MM.1S (cell line): ENCODE data around the gene LDLRAD3.

Source experiments
- DNase-seq: peaks from one replicate; pipeline ENCODE4 v3.0.0-alpha.2; 2015
- H2AFZ ChIP-seq: fragments of 300-600 bp; sonication (generic); 2 replicates; pipeline ENCODE4 v1.6.0; 2016; ENCODE audit warnings: antibody characterized with exemption, low read length
- H3F3A ChIP-seq: fragments of 300-600 bp; sonication (generic); 2 replicates; pipeline ENCODE4 v1.6.1; 2016; ENCODE audit warnings: mild to moderate bottlenecking, antibody characterized with exemption, low read length, moderate library complexity, mixed read lengths; ENCODE audit not compliant: insufficient read depth
- H3K27ac ChIP-seq: fragments of 300-600 bp; sonication (generic); 2 replicates; pipeline ENCODE4 v1.5.1; 2016; ENCODE audit warnings: mild to moderate bottlenecking, low read length
- H3K27me3 ChIP-seq: fragments of 300-600 bp; sonication (generic); replicated peaks from 2 replicates; pipeline ENCODE4 v1.6.0; 2016; ENCODE audit warnings: low read length; ENCODE audit not compliant: insufficient read depth
- H3K36me3 ChIP-seq: fragments of 300-600 bp; sonication (generic); replicated peaks from 2 replicates; pipeline ENCODE4 v1.6.1; 2016; ENCODE audit warnings: mild to moderate bottlenecking, low read length, mixed read lengths; ENCODE audit not compliant: insufficient read depth
- H3K4me1 ChIP-seq: fragments of 300-600 bp; sonication (generic); 2 replicates; pipeline ENCODE4 v1.6.1; 2016; ENCODE audit warnings: low read length, mixed read lengths
- H3K4me2 ChIP-seq: fragments of 300-600 bp; sonication (generic); 2 replicates; pipeline ENCODE4 v1.6.0; 2016; ENCODE audit warnings: low read depth, low read length
- H3K4me3 ChIP-seq: fragments of 300-600 bp; sonication (generic); 2 replicates; pipeline ENCODE4 v1.5.1; 2016; ENCODE audit warnings: low read length, mixed read lengths
- H3K79me2 ChIP-seq: fragments of 300-600 bp; sonication (generic); 2 replicates; pipeline ENCODE4 v1.6.1; 2016; ENCODE audit warnings: mixed run types, low read length, mixed read lengths
- H3K9ac ChIP-seq: fragments of 300-600 bp; sonication (generic); 2 replicates; pipeline ENCODE4 v1.6.1; 2016; ENCODE audit warnings: low read length, mixed read lengths
- H3K9me2 ChIP-seq: fragments of 300-600 bp; sonication (generic); replicated peaks from 2 replicates; pipeline ENCODE4 v1.6.1; 2016; ENCODE audit warnings: mild to moderate bottlenecking, low read length, mixed read lengths; ENCODE audit not compliant: insufficient read depth
- H3K9me3 ChIP-seq: fragments of 300-600 bp; sonication (generic); replicated peaks from 2 replicates; pipeline ENCODE4 v1.6.1; 2016; ENCODE audit warnings: mild to moderate bottlenecking, low read length, mixed read lengths; ENCODE audit not compliant: insufficient read depth
- H4K20me1 ChIP-seq: fragments of 300-600 bp; sonication (generic); 2 replicates; pipeline ENCODE4 v1.6.1; 2016; ENCODE audit warnings: mild to moderate bottlenecking, low read length, moderate library complexity, mixed read lengths; ENCODE audit not compliant: insufficient read depth
- EZH2 ChIP-seq: fragments of 300-600 bp; sonication (generic); optimal IDR thresholded peaks from 2 replicates; pipeline ENCODE3; 2017; ENCODE audit warnings: low read depth, mild to moderate bottlenecking, antibody characterized with exemption, low read length, mixed read lengths
- EZH2phosphoT487 ChIP-seq: fragments of 300-600 bp; sonication (generic); IDR thresholded peaks from 2 replicates; pipeline ENCODE4 v1.6.1; 2018; ENCODE audit warnings: antibody characterized with exemption, low read length
- TF ChIP-seq, protein P1 (sequence below): fragments of 300-600 bp; sonication (generic); IDR thresholded peaks from 2 replicates; pipeline ENCODE4 v1.5.1; 2016; ENCODE audit warnings: antibody characterized with exemption, low read length, mixed read lengths

Gene LDLRAD3

DNA sequence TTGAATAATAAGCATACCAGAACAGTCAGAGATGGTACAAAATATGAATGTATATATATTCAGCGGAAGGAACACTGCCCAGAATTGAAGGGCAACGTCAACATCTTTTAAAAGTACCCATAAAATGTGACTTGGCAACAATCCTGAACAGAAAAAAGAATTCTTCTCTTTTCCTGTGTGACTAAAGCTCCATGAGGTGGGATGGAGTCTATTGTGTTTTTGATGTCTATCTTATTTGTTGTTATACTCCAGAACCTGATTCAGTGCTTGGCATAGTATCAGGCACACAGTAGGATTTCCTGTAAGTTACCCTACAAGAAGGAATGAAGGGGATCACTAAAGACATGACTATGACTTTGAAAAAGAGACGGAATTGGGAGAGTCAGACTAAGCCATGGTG, 10.3 kb downstream of the LDLRAD3 start:
- no peaks in the 10 kb centered on the region for H3K27me3 ChIP-seq
- no peaks in the 10 kb centered on the region for H3K9me2 ChIP-seq
- H3K36me3 ChIP-seq, result no peaks in the 10 kb centered on the region
- H3K9ac ChIP-seq, result no peak overlapping the region
- DNase-seq, result no peak
- H3K4me2 ChIP-seq, result no peak overlapping the region
- no peaks in the 10 kb centered on the region for H3K4me1 ChIP-seq
- TF ChIP-seq EZH2, result no peak
- TF ChIP-seq, protein P1, sequence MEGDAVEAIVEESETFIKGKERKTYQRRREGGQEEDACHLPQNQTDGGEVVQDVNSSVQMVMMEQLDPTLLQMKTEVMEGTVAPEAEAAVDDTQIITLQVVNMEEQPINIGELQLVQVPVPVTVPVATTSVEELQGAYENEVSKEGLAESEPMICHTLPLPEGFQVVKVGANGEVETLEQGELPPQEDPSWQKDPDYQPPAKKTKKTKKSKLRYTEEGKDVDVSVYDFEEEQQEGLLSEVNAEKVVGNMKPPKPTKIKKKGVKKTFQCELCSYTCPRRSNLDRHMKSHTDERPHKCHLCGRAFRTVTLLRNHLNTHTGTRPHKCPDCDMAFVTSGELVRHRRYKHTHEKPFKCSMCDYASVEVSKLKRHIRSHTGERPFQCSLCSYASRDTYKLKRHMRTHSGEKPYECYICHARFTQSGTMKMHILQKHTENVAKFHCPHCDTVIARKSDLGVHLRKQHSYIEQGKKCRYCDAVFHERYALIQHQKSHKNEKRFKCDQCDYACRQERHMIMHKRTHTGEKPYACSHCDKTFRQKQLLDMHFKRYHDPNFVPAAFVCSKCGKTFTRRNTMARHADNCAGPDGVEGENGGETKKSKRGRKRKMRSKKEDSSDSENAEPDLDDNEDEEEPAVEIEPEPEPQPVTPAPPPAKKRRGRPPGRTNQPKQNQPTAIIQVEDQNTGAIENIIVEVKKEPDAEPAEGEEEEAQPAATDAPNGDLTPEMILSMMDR, result no peak
- no peak for TF ChIP-seq EZH2phosphoT487
- H3F3A ChIP-seq, result no peaks in the 10 kb centered on the region
- no peaks in the 10 kb centered on the region for H3K79me2 ChIP-seq
- H4K20me1 ChIP-seq, result no peaks in the 10 kb centered on the region
- no peak overlapping the region for H3K27ac ChIP-seq
- no peaks in the 10 kb centered on the region for H3K9me3 ChIP-seq
- H3K4me3 ChIP-seq, result no peak overlapping the region
- no peak overlapping the region for H2AFZ ChIP-seq

DNA sequence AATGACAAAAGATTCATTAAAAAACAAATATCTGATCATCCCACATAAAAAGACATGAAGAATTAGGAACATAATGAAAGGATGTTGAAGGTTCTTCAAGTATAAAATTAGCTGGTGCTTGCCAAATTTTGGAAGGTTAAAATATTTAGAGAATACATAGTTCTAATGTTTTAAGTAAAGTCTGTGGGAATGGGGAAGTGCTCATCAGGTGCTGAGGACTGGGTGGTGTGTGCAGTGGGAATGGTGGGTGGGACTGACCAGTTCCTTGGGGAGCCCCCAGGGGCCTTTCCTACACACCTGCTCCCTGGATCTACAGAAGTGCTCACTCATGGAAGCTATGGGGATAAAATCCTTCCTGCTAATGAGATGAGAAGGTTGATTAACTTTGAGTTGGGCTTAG, 11.8 kb downstream of the LDLRAD3 start:
- Histone ChIP-seq H3F3A (no peaks in the 10 kb centered on the region), H3K79me2 (no peaks in the 10 kb centered on the region), H3K27me3 (no peaks in the 10 kb centered on the region), H3K4me3 (no peak overlapping the region), H3K9ac (no peak overlapping the region), H3K9me3 (no peaks in the 10 kb centered on the region), H4K20me1 (no peaks in the 10 kb centered on the region), H3K36me3 (no peaks in the 10 kb centered on the region), H2AFZ (no peak overlapping the region), H3K9me2 (no peaks in the 10 kb centered on the region), H3K27ac (no peak overlapping the region), H3K4me1 (no peaks in the 10 kb centered on the region), H3K4me2 (no peak overlapping the region)
- DNase-seq, result no peak
- TF ChIP-seq, protein P1, result no peak
- no peak for TF ChIP-seq EZH2
- TF ChIP-seq EZH2phosphoT487, result no peak

DNA sequence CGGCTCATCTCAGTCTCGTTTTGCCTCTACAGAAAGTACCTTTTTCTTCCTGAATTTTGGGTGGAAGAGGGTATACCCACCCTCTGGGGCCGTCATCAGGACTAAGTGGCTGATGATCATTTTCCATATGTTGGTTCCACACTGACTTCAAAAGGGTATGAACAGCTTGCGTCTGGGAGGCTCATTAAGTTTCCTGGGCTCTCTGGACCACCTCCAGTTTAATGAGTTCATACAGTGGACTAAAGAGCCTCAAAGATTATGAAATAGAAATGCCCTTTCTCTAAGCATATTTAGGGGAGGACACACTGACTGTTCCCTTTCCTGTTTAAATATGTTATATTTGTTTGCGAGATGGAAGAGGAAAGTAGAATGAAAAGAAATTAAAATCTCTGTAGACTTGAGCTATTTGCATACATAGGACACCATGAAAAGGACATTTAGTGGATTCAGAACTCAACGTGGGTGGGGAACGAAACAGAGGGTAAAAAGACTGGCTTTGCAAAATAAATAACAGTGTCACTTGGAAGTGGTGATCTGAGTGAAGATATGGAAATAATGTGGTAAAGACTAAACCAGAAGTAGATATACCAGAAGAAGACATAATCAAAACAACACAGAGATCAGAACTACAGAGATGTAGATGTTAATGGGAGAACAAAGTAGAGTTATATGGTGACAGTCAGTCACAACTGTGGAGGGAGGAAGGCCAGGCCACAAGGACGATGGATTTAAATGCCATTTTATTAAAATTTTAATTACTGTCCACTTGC, 18.7 kb downstream of the LDLRAD3 start:
- no peak overlapping the region for H3K9ac ChIP-seq
- no peak overlapping the region for H3K4me3 ChIP-seq
- H3K36me3 ChIP-seq, result no peaks in the 10 kb centered on the region
- H3K4me1 ChIP-seq, result no peaks in the 10 kb centered on the region
- H3F3A ChIP-seq, result no peaks in the 10 kb centered on the region
- H3K9me3 ChIP-seq, result no peaks in the 10 kb centered on the region
- no peak overlapping the region for H2AFZ ChIP-seq
- no peak overlapping the region for H3K27ac ChIP-seq
- no peaks in the 10 kb centered on the region for H3K9me2 ChIP-seq
- TF ChIP-seq EZH2, result no peak
- TF ChIP-seq, protein P1, result no peak
- TF ChIP-seq EZH2phosphoT487, result no peak
- H3K27me3 ChIP-seq, result no peaks in the 10 kb centered on the region
- no peaks in the 10 kb centered on the region for H4K20me1 ChIP-seq
- no peaks in the 10 kb centered on the region for H3K79me2 ChIP-seq
- no peak for DNase-seq
- no peak overlapping the region for H3K4me2 ChIP-seq
